ENCODE results near the gene NLRP1. TPM values are rescaled to one million over a fixed set of nuclear protein-coding genes. Genes with fewer than 3 reads are reported as not detected.
A peak's percentile ranks its signal among the peaks of the same experiment; 100 is the strongest.

NLRP1 gene
- total RNA-seq, 2 experiments from 2014 or later = 254 to 258 TPM

GRCh38 chr17:5618476-5618875 is 34.2 kb upstream of the NLRP1 start:
- DNase-seq (no peak), ATAC-seq (ENCODE audit: poor library complexity) (no peak)
- Histone ChIP-seq H3K27me3 (ENCODE audit: control insufficient read depth in 1 of 2, insufficient read depth in 2 of 2, low read length in 2 of 2) (peaks cover 13 to 23% of the 10 kb centered on the region in 2 experiments), H3K27ac (ENCODE audit: low read depth in 1 of 2, low read length in 2 of 2) (no peak overlapping the region), H3K36me3 (ENCODE audit: insufficient read depth, low read length) (no peaks in the 10 kb centered on the region), H3K4me3 (ENCODE audit: low read length) (no peak overlapping the region), H3K9me3 (ENCODE audit: control insufficient read depth in 1 of 2, insufficient read depth in 1 of 2, low read length in 2 of 2) (no peaks in the 10 kb centered on the region), H3K4me1 (ENCODE audit: insufficient read depth, low read length) (no peaks in the 10 kb centered on the region)
- TF ChIP-seq CTCF (IDR thresholded peaks at IDR 0.05) = no peak
- POLR2A ChIA-PET = no interaction called here
- H3K27me3 Mint-ChIP-seq = peaks cover 47% of the 10 kb centered on the region
- no peak overlapping the region for H3K4me3 Mint-ChIP-seq
- no peaks in the 10 kb centered on the region for H3K36me3 Mint-ChIP-seq (ENCODE audit: low read depth)
- CTCF ChIA-PET = no interaction called here
- H3K27ac Mint-ChIP-seq = no peak overlapping the region
- intact Hi-C loops (cut with DNase I, micrococcal nuclease) = no loop called here
- no peaks in the 10 kb centered on the region for H3K9me3 Mint-ChIP-seq
- no peaks in the 10 kb centered on the region for H3K4me1 Mint-ChIP-seq (ENCODE audit: low read depth)

- H3K9me3 Mint-ChIP-seq = no peaks in the 10 kb centered on the region
- H3K27me3 ChIP-seq (ENCODE audit: control insufficient read depth in 1 of 2, insufficient read depth in 2 of 2, low read length in 2 of 2) = peaks cover 4 to 8% of the 10 kb centered on the region in 2 experiments
- ChIA-PET POLR2A (no interaction called here), CTCF (no interaction called here)
- H3K4me1 ChIP-seq (ENCODE audit: insufficient read depth, low read length) = no peaks in the 10 kb centered on the region
- H3K27ac Mint-ChIP-seq = no peak overlapping the region
- DNase-seq (no peak), ATAC-seq (ENCODE audit: poor library complexity) (no peak)
- H3K36me3 Mint-ChIP-seq (ENCODE audit: low read depth) = no peaks in the 10 kb centered on the region
- H3K36me3 ChIP-seq (ENCODE audit: insufficient read depth, low read length) = no peaks in the 10 kb centered on the region
- H3K4me3 Mint-ChIP-seq = no peak overlapping the region
- no peak for TF ChIP-seq CTCF (IDR thresholded peaks at IDR 0.05)
- H3K27me3 Mint-ChIP-seq = peaks cover 37% of the 10 kb centered on the region
- no peak overlapping the region for H3K4me3 ChIP-seq (ENCODE audit: low read length)
- no peak overlapping the region for H3K27ac ChIP-seq (ENCODE audit: low read depth in 1 of 2, low read length in 2 of 2)
- no peaks in the 10 kb centered on the region for H3K4me1 Mint-ChIP-seq (ENCODE audit: low read depth)
- no peaks in the 10 kb centered on the region for H3K9me3 ChIP-seq (ENCODE audit: control insufficient read depth in 1 of 2, insufficient read depth in 1 of 2, low read length in 2 of 2)
- intact Hi-C loops (cut with DNase I, micrococcal nuclease) = no loop called here
Measured at GRCh38 chr17:5615476-5615875, 31.2 kb upstream of the NLRP1 start.

GRCh38 chr17:5610956-5611355 is 26.6 kb upstream of the NLRP1 start:
- TF ChIP-seq CTCF (IDR thresholded peaks at IDR 0.05) = no peak
- H3K27me3 Mint-ChIP-seq = peaks cover 14% of the 10 kb centered on the region
- H3K36me3 ChIP-seq (ENCODE audit: insufficient read depth, low read length) = no peaks in the 10 kb centered on the region
- peak in 3 of 14 experiments; percentile 15 to 36 (median 31) for DNase-seq
- ChIA-PET POLR2A (no interaction called here), CTCF (no interaction called here)
- ATAC-seq (ENCODE audit: poor library complexity) = no peak
- H3K27me3 ChIP-seq (ENCODE audit: control insufficient read depth in 1 of 2, insufficient read depth in 2 of 2, low read length in 2 of 2) = no peaks in the 10 kb centered on the region
- H3K4me1 Mint-ChIP-seq (ENCODE audit: low read depth) = no peaks in the 10 kb centered on the region
- H3K4me3 Mint-ChIP-seq = no peak overlapping the region
- H3K4me3 ChIP-seq (ENCODE audit: low read length) = no peak overlapping the region
- intact Hi-C loops (cut with DNase I, micrococcal nuclease) = no loop called here
- H3K9me3 ChIP-seq (ENCODE audit: control insufficient read depth in 1 of 2, insufficient read depth in 1 of 2, low read length in 2 of 2) = no peaks in the 10 kb centered on the region
- no peaks in the 10 kb centered on the region for H3K9me3 Mint-ChIP-seq
- H3K36me3 Mint-ChIP-seq (ENCODE audit: low read depth) = no peaks in the 10 kb centered on the region
- H3K4me1 ChIP-seq (ENCODE audit: insufficient read depth, low read length) = no peaks in the 10 kb centered on the region
- no peak overlapping the region for H3K27ac ChIP-seq (ENCODE audit: low read depth in 1 of 2, low read length in 2 of 2)
- no peak overlapping the region for H3K27ac Mint-ChIP-seq
